ENCODE data around the gene COA8.

Gene COA8, protein sequence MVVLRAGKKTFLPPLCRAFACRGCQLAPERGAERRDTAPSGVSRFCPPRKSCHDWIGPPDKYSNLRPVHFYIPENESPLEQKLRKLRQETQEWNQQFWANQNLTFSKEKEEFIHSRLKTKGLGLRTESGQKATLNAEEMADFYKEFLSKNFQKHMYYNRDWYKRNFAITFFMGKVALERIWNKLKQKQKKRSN

DNA sequence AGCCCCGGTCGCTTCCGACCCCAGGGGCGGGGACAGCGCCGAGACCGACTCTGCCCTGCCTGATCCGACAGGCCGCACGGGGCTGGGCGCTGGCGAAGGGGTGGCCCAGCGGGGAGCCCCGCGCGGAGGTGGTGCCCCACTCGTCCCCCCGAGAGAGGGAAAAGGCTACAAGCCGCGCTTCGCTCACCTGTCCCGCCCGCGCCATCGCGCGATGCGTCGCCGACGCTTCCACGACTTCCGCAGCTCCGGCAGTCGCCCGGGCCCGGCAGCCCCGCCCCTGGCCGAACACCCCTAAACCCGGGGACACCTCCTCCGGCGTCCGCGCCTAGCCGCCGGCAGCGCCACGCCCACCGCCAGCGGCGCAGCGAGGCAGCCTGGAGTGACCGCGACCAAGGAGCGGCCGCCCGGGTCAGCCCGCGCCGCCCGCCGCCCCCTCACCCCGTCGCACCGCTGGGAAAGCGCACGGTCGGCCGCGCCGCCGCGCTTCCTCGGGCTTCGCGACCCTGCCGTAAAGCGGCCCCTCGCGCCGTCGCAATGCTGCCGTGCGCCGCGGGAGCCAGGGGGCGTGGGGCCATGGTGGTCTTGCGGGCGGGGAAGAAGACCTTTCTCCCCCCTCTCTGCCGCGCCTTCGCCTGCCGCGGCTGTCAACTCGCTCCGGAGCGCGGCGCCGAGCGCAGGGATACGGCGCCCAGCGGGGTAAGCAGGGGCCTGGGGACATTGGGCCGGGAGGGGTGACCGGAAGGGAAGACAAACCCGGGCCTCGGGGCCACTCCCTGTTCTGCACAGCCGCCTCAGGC lies at the start of gene COA8, which contains the start of gene BAG5:
COA8 (plus strand) TSS at position 532 of the 797 bp plus-strand sequence; CDS start at position 574, 42 bp downstream.
BAG5 (minus strand) TSS at position 229 of the 797 bp plus-strand sequence. CDS start 1,493 bp downstream, outside the sequence.
- peak; percentile 78 for DNase-seq (ENCODE audit: low spot score)

DNA sequence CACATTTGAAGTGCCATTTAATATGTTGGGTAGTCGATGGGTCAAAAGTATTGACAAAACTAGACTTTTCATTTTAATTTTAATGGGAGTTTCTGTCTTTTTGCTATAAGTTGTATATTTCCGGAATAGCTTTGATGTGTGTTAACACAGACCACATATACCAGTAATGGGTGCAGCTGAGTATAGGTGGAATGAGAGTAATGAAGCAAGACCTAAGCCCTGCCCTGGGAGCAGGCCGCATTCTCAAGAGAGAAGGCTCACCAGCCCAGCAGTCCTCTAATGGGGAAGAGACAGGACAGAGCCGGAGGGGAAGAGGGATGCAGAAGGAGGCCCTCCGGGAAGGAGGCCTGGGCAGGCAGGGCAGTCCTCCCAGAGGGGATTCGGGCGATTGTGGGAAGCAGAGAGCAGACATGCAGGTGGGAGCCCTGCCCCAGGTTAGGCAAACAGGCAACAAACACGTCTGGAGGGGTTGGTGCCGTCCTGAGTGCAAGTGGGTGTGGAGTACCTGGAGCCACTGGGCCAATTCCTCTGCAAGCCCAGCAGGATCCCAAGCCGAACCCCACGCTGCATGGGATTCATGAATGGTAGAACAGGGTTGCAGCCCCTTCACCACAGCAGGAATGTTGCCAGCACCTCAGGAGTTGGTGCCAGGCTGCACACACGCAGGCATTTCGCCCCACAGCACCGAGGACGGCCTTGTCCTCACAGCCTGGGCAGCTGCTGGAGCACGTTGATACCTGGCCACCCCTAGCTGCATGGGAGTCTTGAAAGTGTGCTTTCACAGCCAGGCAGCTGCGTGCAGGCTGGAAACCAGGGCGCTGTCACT lies 48.0 kb upstream of the COA8 start:
- DNase-seq (ENCODE audit: low spot score): no peak

DNA sequence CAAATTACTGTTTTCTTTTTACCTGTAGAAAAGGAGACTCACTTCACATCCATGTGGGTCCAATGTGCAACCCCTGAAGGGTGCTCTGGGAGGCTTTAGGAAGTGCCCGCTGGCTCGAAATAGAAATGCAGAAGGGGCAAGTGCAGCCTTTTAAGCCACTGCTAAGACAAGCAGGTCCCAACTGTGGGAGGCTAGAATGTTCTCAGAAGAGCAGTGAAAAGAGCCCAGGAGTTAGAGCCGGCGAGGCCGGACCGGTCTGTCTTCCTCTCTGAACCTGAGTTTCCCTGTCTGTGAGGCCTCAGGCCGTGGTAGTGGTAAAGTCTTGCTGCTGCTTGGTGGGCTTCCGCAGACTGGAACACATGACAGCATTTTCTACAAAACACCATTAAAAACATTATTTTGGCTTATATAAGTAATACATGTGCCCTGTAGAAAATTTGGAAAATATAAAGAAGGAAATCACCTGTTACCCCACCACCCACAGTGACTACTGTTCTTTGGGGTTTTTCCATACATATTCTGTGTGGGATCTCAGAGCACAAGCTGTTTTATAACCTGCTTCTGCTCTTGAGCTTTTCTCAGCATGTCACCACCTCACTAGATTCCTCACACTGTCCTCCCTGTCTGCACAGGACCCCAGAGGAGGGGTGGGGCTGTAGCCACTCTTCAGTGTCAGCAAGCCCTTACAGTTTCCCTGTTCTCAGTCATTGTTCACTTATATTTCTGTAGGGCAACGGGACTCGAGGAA lies 46.2 kb upstream of the COA8 start:
- DNase-seq (ENCODE audit: low spot score): peak; percentile 54

DNA sequence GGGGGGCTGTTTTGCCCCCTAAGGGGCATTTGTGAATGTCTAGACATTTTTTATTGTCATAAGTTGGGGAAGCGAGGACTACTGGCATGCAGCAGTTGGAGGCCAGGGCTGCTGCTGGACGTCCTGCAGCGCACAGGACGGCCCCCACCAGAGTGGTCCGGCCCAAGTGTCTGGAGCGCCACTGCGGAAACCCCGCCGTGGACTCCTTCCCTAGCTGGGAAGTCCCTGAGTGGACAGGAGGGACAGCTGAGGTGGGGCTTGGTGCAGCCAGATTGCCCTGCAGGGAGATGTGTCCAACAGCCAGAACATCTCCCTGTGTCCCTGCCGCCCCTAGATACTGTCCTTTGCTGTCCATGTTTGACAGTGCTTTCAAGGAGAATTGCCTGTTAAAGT lies 45.6 kb upstream of the COA8 start:
- no peak for DNase-seq (ENCODE audit: low spot score)

DNA sequence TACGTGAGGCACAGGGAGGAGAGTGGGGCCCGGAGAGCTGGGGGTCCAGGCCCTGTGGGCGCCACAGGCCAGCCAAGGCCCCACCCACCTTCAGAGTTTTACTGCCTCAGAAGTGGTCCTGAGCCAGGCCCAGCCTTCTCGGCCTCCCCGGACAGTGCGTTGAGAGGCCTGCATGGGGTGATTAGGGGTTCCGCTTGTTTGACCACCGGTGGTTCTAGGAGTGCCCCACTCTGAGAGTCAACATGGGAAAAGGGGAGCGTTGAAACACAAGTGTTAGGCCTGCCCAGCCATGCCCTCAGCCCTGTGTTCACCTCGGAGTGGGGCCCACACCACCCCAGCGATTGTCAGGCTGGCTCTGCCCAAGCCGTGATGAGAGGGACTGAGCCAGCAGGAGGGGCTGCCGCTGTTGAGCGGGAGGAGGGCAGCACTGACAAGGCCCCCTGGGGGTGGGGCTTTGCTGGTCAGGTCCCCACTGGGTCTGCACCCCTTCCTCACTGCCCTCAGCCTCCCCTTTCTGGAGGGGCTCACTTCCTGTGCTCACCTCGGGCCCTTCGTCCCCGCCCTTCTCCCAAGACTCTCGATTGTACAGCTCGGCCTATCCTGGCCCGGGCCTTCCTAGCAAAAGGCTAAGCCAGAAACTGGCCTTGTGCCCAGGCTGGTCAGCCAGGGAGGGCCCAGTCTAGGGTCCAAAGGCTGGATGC lies 44.9 kb upstream of the COA8 start:
- DNase-seq (ENCODE audit: low spot score): peak; percentile 54

DNA sequence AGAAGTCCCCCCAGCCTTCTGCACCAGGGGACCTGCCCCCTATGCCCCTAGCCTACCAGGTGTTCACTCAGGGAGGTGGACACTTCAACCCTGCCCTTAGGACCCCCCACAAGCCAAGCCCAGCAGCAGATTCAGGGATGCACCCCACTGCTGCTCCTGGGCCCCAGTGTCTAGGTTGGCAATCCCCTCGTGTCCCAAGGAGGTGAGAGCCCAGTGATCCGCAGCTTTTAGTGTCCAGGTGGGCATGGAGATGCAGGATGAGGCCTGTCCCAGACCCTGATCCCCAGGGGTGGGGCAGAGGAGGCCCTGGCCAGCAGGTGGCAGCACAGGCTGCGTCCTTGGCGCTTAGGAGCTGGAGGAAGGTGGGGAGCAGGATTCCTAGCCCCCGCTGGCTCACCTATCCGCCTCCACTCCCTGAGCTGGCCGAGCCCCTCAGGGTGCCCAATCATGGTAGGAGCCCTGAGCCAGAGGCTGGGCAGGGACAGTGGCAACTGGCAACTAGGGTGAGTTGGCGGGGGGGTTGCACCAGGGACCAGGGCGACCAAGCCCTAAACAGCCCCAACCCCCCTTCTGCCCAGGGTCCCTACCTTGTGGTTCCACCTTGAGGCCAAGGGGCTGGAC lies 44.2 kb upstream of the COA8 start:
- peak; percentile 73 for DNase-seq (ENCODE audit: low spot score)

DNA sequence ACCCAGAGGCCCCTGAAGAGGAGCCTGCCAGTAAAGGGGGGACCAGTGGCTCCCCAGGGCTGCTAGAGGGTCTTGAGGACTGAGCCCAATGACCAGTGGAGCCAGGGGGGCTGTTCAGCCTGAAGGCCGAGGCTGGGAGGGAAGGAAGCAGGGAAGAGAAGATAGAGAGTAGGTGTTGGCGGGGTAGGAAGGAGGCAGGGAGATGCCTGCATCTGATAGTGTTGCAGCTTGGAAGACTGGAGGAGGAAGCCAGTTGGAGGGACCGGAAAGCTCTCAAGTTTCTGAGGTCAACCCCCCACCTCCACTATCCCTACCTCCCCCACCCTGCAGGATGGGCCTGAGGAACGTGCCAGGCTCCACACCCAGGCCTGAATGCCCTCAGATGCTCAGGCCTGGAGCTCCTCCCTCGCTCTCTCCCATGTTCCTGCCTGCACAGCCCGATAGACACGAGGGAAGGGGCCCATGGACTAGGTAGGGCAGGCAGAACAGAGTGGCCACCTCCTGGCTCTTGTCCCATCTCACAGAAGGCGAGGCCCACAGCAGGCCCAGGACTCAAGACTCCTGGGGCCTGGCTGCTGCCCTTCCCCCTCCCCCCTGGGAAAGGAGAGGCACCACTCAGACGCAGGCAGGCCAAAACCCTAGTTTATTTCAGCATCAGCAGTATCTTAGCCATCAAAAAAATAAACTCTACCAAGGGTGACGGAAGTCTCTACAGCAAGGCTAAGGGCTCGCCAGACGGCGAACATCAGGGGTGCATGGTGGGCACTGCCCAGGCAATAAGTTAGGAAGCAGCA lies 43.5 kb upstream of the COA8 start:
- DNase-seq (ENCODE audit: low spot score): peak; percentile 72

DNA sequence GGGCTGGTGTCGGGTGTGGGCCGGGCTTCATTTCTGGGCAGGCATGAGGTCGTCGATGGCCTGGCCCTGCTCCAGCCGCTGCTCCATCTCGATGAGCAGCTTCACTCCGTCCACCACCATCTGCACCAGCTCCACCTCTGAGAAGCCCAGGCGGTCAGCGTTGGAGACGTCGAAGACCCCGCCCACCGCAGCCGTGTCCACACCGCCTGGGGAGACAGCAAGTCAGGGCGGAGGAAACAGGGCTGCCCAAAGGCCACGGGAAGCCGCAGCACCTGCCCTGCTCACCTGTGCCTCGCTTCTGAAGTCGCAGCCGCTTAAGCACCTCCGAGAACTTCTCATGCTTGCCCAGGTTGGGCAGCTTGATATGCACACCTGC lies 42.9 kb upstream of the COA8 start:
- peak; percentile 46 for DNase-seq (ENCODE audit: low spot score)

DNA sequence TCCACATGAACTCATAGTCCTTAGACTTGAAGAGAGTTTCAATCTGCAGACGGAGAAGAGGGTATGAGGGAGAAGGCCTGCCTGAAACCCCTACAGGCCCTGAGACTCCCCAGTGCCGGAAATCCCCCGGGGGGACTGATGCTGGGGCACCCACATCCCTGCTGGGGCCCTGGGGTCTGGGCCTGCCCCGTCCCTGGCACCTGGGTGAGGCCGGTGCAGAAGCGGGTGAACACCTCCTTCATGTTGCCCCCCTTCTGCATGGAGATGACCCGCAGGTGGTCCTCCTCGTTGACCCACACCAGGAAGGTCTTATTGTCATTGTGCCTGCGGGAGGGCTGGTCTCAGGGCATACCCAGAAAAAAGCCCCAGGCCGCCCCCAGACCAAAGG lies 42.5 kb upstream of the COA8 start:
- no peak for DNase-seq (ENCODE audit: low spot score)

DNA sequence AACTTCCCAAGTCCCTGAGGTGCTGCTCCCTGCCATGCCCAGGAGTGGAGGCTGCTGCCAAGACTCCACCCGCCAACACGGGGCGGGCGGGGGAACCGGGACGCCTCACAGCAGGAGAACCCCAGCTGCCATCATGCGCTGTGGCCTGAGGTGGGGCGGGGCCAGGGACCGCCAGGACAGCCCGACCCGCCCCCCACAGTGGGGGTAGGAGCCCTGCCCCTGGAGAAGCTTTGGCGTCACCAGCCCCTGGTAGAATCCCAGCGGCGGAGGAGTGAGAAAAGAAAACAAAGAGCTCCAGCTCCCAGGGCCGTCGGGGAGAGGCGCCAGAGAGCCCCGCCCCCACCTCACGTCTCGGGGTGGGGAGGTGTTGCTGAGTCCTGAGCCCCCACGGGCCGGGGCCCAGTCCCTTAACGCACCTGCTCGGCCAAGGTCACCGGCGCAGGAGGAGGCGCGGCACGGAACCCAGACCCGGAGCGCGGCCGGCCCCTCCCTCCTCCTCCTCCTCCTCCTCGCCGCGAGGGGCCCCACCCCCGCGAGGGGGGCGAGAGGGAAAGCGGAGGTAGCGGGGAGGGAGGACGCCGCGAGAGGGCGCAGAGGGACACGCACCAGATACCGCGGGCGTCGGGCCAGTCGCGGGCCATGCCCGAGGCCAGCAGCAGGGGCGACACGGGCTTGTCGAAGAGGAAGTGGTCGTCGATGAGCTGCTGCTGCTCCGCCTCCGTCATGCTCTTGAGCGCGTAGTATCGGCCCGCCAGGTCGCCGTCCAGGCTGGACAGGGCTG lies 41.9 kb upstream of the COA8 start:
- DNase-seq (ENCODE audit: low spot score): peak; percentile 69

DNA sequence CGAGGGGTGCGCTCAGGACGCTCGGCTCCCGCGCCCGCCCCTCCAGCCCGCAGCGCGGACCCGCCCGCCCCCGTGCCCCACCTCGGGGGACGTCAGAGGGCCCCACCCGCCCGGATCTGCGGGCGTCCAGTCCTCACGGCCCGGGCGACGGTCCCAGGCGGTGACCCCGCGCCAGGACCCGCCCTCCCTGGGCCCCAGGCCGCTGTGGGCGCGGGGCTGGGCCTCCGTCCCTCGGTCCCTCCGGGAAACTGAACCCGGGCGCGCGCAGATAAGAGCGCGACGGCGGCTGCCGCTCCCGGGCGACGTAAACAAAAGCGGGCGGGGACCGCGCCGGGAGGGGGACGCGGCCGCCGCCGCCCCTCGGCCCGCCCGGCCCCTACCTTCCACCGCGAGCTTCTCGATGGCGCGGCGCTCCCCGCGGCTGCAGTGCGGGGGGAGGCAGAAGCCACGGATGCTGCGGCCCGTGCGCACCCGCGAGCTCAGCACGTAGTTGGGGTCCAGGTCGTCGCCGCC lies 41.3 kb upstream of the COA8 start:
- no peak for DNase-seq (ENCODE audit: low spot score)

DNA sequence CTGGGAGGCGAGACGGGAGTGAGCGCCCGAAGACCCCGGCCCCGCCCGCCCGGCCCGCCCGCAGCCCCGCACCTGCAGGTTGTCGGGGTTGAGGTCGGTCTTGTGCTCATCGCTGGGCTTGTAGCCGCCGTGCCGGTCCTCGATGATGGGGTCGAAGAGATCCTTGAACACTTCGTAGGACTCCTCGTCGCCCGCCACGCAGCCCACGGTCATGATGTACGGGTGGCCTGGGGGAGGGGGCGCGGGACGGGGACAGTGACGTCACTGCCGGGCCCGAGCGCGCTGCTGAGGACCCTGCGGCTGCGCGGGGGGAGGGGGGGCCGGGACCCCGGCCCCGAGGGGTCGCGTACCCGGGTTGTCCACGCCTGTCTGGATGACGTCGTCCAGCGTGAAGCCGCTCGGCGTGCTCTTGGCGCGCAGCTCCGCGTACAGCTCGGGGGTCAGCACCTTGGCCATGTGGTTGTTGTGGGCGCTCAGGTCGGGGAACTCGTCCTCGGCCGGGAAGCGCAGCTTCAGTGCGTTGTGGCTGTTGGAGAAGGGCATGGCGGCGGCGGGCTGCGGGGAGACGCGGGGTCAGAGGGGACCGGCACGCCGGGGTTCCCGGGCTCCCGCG lies 40.7 kb upstream of the COA8 start:
- DNase-seq (ENCODE audit: low spot score): no peak

DNA sequence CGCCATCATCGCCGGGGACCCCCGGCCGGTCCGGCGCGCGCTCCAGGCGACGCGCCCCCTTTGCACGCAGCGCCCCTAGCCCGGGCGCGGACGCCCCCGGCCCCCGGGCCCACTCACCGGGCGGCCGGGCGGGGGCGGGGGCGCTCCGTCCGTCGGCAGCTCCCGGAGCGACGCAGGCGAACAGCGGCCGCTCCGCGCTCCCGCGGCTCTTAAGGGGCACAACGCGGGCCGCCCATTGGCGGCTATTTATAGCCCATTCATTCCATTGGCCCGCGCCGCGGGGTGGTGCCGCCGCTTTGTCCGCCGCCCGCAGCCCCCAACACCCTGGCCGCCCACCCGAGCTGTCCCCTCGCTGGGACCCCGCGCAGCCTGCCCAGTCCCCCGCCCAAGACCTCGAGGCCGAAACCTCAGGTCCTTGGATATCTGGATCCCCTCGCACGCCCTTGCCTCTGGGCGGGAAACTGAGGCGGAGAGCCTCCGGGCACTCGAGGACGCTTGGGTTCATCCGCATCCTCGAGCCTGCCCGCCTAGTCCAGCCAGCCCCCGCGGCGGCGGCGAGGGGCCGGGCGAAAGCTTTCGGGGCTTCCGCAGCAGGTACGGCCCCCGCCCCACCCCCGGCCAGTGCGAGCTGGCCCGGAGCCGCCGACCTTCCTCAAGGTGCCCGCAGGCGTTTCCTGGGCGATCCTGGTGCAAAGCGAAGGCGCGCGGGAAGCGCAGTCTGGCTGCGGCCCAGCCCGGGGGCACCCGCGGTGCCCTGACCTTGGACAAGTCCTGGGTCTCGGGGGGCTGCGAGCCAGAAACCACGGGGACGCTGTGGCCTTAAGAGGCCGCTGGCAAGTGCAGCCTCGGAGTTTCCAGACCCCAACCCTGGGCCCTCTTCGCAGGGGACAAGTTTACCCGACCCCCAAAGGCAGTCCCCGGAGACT lies 39.8 kb upstream of the COA8 start, which contains the start of gene CKB:
CKB (minus strand) TSS at position 182 of the 926 bp plus-strand sequence. CDS start 337 bp downstream, outside the sequence.
- peak; percentile 87 for DNase-seq (ENCODE audit: low spot score)

DNA sequence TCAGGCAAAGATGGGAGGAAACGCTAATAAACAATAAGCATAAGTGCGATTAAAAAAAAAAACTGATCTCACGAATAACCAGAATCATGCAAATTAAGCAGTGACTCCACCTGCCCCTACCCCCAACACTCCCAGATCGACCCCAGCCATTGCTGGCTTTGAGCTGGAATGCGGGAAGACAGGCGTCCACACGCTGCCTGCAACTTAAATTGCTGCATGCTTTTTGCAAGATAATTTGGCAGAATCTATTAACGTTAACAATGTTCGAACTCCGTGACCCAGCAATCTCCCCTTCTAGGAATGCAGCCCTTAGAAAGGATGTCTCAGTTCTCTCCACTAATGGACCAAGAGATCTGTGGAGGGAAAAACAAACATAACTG lies 39.2 kb upstream of the COA8 start:
- DNase-seq (ENCODE audit: low spot score): no peak

DNA sequence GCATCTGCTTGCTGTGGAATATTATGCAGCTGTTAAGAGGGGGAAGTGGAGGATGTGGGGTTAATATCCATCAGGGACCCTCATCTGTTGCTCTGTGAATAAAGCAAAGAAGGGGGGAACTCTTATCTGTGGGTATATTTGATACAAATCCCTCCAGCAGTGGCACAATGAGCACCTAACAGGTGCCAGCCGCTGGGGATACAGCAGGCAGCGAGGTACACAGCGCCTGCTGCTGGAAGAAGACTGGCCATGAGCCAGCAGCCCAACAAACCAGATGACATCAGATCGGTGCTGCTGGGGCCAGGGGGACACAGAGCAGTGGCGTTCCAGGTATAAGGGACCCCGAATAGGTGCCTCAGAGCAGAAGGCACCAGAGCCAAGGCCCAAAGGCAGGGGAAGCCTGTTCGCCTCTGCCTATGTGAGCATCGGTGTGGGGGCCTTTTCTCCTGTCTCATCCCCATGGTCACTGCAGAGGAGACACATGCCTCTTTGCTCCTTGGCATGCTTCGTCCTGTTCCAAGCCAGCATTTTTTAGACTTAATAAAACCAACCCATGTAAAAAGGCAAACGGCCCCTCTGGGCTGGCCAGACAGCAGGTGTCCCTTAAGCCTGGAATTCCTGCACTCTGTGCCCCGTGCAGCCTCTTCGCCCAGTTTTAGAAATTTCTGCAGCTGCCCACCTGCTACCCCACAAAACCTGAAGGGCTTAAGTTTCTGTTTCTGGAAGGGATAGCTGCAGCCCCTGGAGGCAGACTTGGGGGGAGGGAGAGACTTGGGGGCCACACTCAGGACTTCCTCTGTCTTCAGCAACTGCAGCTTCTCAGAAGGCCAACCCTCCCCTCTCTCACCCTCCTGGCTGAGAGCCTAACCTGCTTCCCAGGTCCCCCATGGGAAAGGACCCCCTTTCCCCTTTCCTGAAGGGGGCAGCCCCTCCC lies 38.5 kb upstream of the COA8 start:
- DNase-seq (ENCODE audit: low spot score): no peak
